Measurements from ENCODE around the gene UBXN10. TPM values are rescaled to one million over a fixed set of nuclear protein-coding genes. Genes with fewer than 3 reads are reported as not detected.

The UBXN10 gene
- total and polyA plus RNA-seq, 2 of the 8 experiments (the other 6 are each of a cell fraction or from before 2014, with no cell fraction given) = 0.43 to 0.68 TPM

DNA sequence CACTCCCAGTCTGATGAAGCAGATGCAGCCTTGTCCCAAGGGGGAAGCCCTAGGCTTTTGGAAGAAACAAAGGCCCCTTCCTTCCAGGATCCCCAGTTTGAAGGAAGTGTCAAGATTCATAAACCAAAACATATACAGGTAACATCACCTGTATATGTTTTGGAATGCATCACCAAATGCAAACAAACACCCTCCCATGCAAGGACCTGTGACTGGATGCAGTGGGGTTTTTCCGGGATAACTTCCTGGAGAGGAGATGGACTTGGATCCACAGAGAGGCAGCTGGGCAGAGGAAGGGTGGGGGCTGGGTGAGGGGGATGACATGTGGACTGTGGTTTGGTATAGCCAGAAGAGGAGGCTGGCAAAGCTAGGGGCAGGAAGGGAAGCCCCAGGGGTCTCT lies 48.3 kb upstream of the UBXN10 start:
- Histone ChIP-seq H3K9me3 (ENCODE audit: insufficient read depth in 2 of 2, low read depth in 1 of 2, low read length in 1 of 2) (no peaks in the 10 kb centered on the region; a peak in 1 of 4 replicates), H3K14ac (ENCODE audit: insufficient read length) (no peak overlapping the region), H3K4me1 (replicated peaks in 1 of 4; ENCODE audit: control insufficient read depth in 3 of 4, insufficient read depth in 4 of 4, low read length in 3 of 4) (no peaks in the 10 kb centered on the region), H4K8ac (ENCODE audit: extremely low read depth, insufficient read depth, low read length) (no peak overlapping the region), H4K20me1 (replicated peaks in 1 of 2; ENCODE audit: control insufficient read depth in 1 of 2, insufficient read depth in 2 of 2, low read length in 2 of 2) (no peaks in the 10 kb centered on the region), H3K36me3 (ENCODE audit: control insufficient read depth in 2 of 4, insufficient read depth in 4 of 4, low read length in 3 of 4) (no peaks in the 10 kb centered on the region), H3K27me3 (replicated peaks in 1 of 4; ENCODE audit: control insufficient read depth in 3 of 4, extremely low read depth in 1 of 4, insufficient read depth in 3 of 4, low read length in 3 of 4) (no peaks in the 10 kb centered on the region), H3K4me3 (ENCODE audit: extremely low read depth in 1 of 4, insufficient read depth in 2 of 4, low read depth in 3 of 4, low read length in 4 of 4) (no peak overlapping the region), H3K79me2 (ENCODE audit: control insufficient read depth in 1 of 2, insufficient read depth in 2 of 2, low read length in 2 of 2) (no peaks in the 10 kb centered on the region), H3K23me2 (ENCODE audit: low read depth, low read length) (peaks cover 3% of the 10 kb centered on the region; the same call in 1 of the 2 replicates), H2BK15ac (ENCODE audit: low read length) (no peak overlapping the region), H3K18ac (ENCODE audit: extremely low read depth, low read length) (no peak overlapping the region), H3K4ac (replicated peaks; ENCODE audit: insufficient read length, low read depth, low read length) (no peak overlapping the region), H4K5ac (ENCODE audit: insufficient read length, low read depth, low read length) (no peak overlapping the region), H2BK20ac (ENCODE audit: low read length) (no peak overlapping the region), H3K27ac (ENCODE audit: low read depth, low read length) (no peak overlapping the region), H3K56ac (replicated peaks; ENCODE audit: insufficient read length, low read depth, low read length) (no peak overlapping the region), H3K79me1 (ENCODE audit: low read depth, low read length) (no peaks in the 10 kb centered on the region), H2AFZ (ENCODE audit: low read length) (no peak overlapping the region), H3K23ac (ENCODE audit: insufficient read length) (no peak overlapping the region), H3K4me2 (ENCODE audit: insufficient read depth in 1 of 2, low read depth in 2 of 2, low read length in 2 of 2) (no peak overlapping the region), H2BK5ac (ENCODE audit: low read depth, low read length) (no peak overlapping the region), H3K9ac (replicated peaks in 1 of 4; ENCODE audit: extremely low read depth in 1 of 4, low read depth in 3 of 4, low read length in 3 of 4) (no peak overlapping the region), H2AK5ac (ENCODE audit: low read depth, low read length) (no peak overlapping the region), H2BK12ac (ENCODE audit: low read depth, low read length) (no peak overlapping the region), H4K91ac (replicated peaks; ENCODE audit: insufficient read length, low read length) (no peak overlapping the region), H2BK120ac (replicated peaks; ENCODE audit: low read depth, low read length) (no peak overlapping the region)
- 89% methylated on average over 1 of the region's 1 CpG; no CpG with 5 or more reads in 1 of the 2 experiments for WGBS, 2 experiments (ENCODE audit: extremely low coverage in 1 of 2, insufficient coverage in 1 of 2, insufficient read length in 1 of 2, insufficient replicate concordance in 2 of 2, low coverage in 1 of 2, low lambda C conversion rate in 2 of 2, missing lambda C conversion rate in 1 of 2)
- TF ChIP-seq KDM1A (IDR thresholded peaks at IDR 0.05; ENCODE audit: borderline replicate concordance, low read length) (no peak), ZNF274 (IDR thresholded peaks at IDR 0.05; ENCODE audit: borderline replicate concordance, extremely low read depth, low read length) (no peak), SP1 (IDR thresholded peaks at IDR 0.05; ENCODE audit: low read depth, low read length) (no peak), EP300 (IDR thresholded peaks at IDR 0.05; ENCODE audit: borderline replicate concordance in 1 of 2, low read depth in 2 of 2, low read length in 2 of 2) (no peak), SIRT6 (IDR thresholded peaks at IDR 0.05; ENCODE audit: low read length) (no peak), POLR2AphosphoS5 (IDR thresholded peaks at IDR 0.05; ENCODE audit: low read depth, low read length) (no peak), TAF1 (IDR thresholded peaks at IDR 0.05; ENCODE audit: low read depth, low read length) (no peak), KDM4A (IDR thresholded peaks at IDR 0.05; ENCODE audit: low read depth, low read length, severe bottlenecking) (no peak), SP4 (IDR thresholded peaks at IDR 0.05; ENCODE audit: low read length) (no peak), YY1 (IDR thresholded peaks at IDR 0.05; ENCODE audit: low read depth, low read length) (no peak), CTBP2 (IDR thresholded peaks at IDR 0.05; ENCODE audit: borderline replicate concordance, insufficient read depth, insufficient read length, low read length) (no peak), ASH2L (IDR thresholded peaks at IDR 0.05; ENCODE audit: low read length) (no peak), NRF1 (IDR thresholded peaks at IDR 0.05; ENCODE audit: low read depth, low read length) (no peak), CBX8 (IDR thresholded peaks at IDR 0.05; ENCODE audit: borderline replicate concordance, low read depth, low read length) (no peak), RXRA (IDR thresholded peaks at IDR 0.05; ENCODE audit: insufficient read depth, low read depth, low read length) (no peak), BACH1 (IDR thresholded peaks at IDR 0.05; ENCODE audit: low read length) (no peak), TCF12 (IDR thresholded peaks at IDR 0.05; ENCODE audit: low read depth, low read length) (no peak)
- no peak for FAIRE-seq
- CTCF ChIA-PET (ENCODE audit: partially characterized antibody) = no interaction called here
- POLR2A ChIA-PET (ENCODE audit: partially characterized antibody) = no interaction called here
- no peak for DNase-seq (ENCODE audit: low read depth in 1 of 2, low spot score in 2 of 2)
